Glomerular visceral epithelial cell (primary cell): ENCODE results near the gene CYP1B1.
A peak's percentile ranks its signal among the peaks of the same experiment; 100 is the strongest.

ENCODE experiments used
- DNase-seq: peaks from one replicate; pipeline ENCODE4 v3.0.0-alpha.2; 2016; ENCODE audit errors: extremely low spot score

CYP1B1 gene

GRCh38 chr2:38074764-38075506 lies 1.0 kb downstream of the CYP1B1 start:
- DNase-seq = no peak

GRCh38 chr2:38074058-38074763 lies 1.7 kb downstream of the CYP1B1 start:
- no peak for DNase-seq

GRCh38 chr2:38073211-38074057 lies 2.5 kb downstream of the CYP1B1 start:
- no peak for DNase-seq

- DNase-seq = no peak
Measured at GRCh38 chr2:38070438-38070837, 5.5 kb downstream of the CYP1B1 start.

- DNase-seq = no peak
Measured at GRCh38 chr2:38068234-38068633, 7.7 kb downstream of the CYP1B1 start.

GRCh38 chr2:38066421-38067115 lies 9.4 kb downstream of the CYP1B1 start:
- no peak for DNase-seq

GRCh38 chr2:38065502-38066135 lies 10.3 kb downstream of the CYP1B1 start:
- no peak for DNase-seq

GRCh38 chr2:38064801-38065501 lies 11.0 kb downstream of the CYP1B1 start:
- DNase-seq = no peak

GRCh38 chr2:38060236-38061018 lies 15.5 kb downstream of the CYP1B1 start:
- no peak for DNase-seq

GRCh38 chr2:38057651-38058410 lies 18.1 kb downstream of the CYP1B1 start:
- peak; percentile 56 for DNase-seq

GRCh38 chr2:38056216-38056615 lies 19.7 kb downstream of the CYP1B1 start:
- DNase-seq = no peak

- DNase-seq = no peak
Measured at GRCh38 chr2:38045811-38046210, 30.1 kb downstream of the CYP1B1 start.

- DNase-seq = no peak
Measured at GRCh38 chr2:38039121-38039910, 36.6 kb downstream of the CYP1B1 start.

- no peak for DNase-seq
Measured at GRCh38 chr2:38038682-38039081, 37.3 kb downstream of the CYP1B1 start.

GRCh38 chr2:38037757-38038621 lies 38.0 kb downstream of the CYP1B1 start:
- no peak for DNase-seq

GRCh38 chr2:38037325-38037724 lies 38.6 kb downstream of the CYP1B1 start:
- no peak for DNase-seq

GRCh38 chr2:38035968-38036367 lies 40.0 kb downstream of the CYP1B1 start:
- no peak for DNase-seq
